Upper lobe of left lung (tissue), 4 donors: Measurements from ENCODE around the gene SEC16B.

ENCODE experiments used
- CTCF ChIP-seq, 6 experiments: fragments of 450-650 bp in 4 of 6; fragments of 200-600 bp in 2 of 6; sonication (generic) in 2 of 6; IDR thresholded peaks; one replicate each; pipeline ENCODE4 v1.5.1; 2016 to 2019; ENCODE audit warnings: antibody characterized with exemption in 6 of 6
- EP300 ChIP-seq, 4 donors: sonication (generic); formaldehyde crosslinking; IDR thresholded peaks; one replicate each; pipeline ENCODE4 v1.5.1; 2017; ENCODE audit warnings: antibody characterized with exemption in 4 of 4, control low read depth in 2 of 4
- POLR2A ChIP-seq, 4 donors: fragments of 450-650 bp; IDR thresholded peaks; one replicate each; pipeline ENCODE4 v1.5.1; 2016 to 2017; ENCODE audit warnings: antibody characterized with exemption in 4 of 4, mild to moderate bottlenecking in 2 of 4
- POLR2AphosphoS5 ChIP-seq, 2 donors: sonication (generic); formaldehyde crosslinking; IDR thresholded peaks; one replicate each; pipeline ENCODE4 v1.5.1; 2017; ENCODE audit warnings: antibody characterized with exemption in 2 of 2

GRCh38 chr1:177909416-177909815 is 60.4 kb downstream of the SEC16B start:
- TF ChIP-seq POLR2A (IDR thresholded peaks at IDR 0.05) (no peak), POLR2AphosphoS5 (IDR thresholded peaks at IDR 0.05) (no peak), CTCF (IDR thresholded peaks at IDR 0.05) (no peak), EP300 (IDR thresholded peaks at IDR 0.05) (no peak)
